ENCODE results near the gene SATB2.

SATB2 gene

DNA sequence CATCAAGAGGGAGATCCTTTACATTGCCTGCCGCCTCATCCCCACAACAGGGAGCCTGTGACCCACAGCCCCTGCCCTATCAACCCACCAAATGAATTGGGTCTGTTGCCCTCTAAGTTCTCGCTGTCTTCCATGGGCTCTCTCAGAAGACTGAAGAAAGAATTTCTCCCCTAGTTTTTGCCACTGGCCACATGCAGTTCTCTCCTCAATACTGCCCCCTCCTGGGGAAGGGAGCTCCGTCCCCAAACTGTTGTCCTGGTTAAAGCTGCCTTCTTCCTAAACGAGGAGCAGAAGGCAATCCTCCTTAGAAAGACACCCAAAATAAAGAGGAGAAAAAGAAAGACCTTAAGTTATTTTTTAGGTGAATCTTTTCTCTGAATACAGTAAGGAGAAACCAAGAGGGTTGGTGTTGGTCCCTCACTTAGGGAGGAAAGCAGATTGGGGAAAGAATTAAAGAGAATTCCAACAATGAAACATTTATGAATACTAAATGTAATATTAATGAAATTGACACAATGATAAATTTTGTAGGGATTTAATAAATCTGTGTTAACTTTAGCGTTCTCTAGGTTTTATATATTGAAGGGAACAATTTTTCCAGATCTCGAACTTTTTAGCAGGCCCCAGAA, 31.1 kb upstream of the SATB2 start:
- TF ChIP-seq, protein P1, sequence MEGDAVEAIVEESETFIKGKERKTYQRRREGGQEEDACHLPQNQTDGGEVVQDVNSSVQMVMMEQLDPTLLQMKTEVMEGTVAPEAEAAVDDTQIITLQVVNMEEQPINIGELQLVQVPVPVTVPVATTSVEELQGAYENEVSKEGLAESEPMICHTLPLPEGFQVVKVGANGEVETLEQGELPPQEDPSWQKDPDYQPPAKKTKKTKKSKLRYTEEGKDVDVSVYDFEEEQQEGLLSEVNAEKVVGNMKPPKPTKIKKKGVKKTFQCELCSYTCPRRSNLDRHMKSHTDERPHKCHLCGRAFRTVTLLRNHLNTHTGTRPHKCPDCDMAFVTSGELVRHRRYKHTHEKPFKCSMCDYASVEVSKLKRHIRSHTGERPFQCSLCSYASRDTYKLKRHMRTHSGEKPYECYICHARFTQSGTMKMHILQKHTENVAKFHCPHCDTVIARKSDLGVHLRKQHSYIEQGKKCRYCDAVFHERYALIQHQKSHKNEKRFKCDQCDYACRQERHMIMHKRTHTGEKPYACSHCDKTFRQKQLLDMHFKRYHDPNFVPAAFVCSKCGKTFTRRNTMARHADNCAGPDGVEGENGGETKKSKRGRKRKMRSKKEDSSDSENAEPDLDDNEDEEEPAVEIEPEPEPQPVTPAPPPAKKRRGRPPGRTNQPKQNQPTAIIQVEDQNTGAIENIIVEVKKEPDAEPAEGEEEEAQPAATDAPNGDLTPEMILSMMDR (IDR thresholded peaks at IDR 0.05; ENCODE audit: low read depth, low read length, missing control alignments), result peak; percentile 87
- no peak overlapping the region for H3K4me3 ChIP-seq (replicated peaks; ENCODE audit: low read depth, low read length)
- DNase-seq (ENCODE audit: extremely low read depth, low read depth), result peak; percentile 35

DNA sequence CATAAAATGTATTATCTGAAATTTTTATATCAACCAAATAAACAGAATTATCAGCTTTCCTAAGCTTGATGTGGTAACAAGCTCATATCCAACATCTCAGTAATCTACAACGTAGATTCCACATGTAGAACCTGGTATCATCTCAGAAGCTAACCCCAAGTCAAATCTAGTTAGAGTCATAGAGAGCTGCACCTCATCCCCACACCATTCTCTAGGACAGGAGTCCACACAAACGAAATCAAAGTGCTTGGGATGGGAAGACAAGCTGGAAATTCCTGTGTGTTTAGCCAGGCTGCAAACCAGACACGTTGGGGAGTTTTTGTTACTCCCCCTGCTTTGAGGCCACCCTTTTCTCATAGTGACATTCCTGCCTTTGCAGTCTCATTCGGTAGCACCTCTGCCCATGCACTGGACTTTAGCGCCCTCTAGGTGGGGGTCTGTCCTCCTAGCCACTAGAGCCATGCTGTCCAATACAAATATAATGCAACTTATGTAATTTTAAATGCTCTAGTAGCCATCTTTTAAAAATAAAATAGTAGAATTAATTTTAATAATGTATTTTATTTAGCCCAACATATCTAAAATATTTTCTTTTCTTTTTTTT, 28.1 kb upstream of the SATB2 start:
- TF ChIP-seq, protein P1 (IDR thresholded peaks at IDR 0.05; ENCODE audit: low read depth, low read length, missing control alignments), result peak; percentile 75
- peak; percentile 27 for DNase-seq (ENCODE audit: extremely low read depth, low read depth)
- no peak overlapping the region for H3K4me3 ChIP-seq (replicated peaks; ENCODE audit: low read depth, low read length)

DNA sequence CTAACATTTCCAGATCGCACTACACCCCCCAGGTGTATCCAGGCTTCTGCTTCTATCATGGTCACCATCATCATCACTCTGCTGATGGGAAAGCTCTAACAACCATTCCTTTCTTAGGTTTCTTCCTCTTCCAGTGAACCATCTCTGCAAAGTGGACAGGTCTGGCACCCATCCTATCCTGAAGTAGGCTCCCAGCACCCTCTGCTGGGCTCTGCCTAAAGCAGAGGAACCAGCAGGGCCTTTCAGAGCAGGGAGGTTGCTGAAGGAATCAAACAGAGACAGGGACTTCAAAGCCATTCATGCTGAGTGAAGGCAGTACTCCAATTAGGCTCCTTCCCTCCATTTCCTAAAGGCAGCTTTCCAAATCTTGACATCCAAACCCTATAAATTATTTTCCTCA, 27.2 kb upstream of the SATB2 start:
- DNase-seq (ENCODE audit: extremely low read depth, low read depth), result no peak
- TF ChIP-seq, protein P1 (IDR thresholded peaks at IDR 0.05; ENCODE audit: low read depth, low read length, missing control alignments), result peak; percentile 13
- H3K4me3 ChIP-seq (replicated peaks; ENCODE audit: low read depth, low read length), result no peak overlapping the region

DNA sequence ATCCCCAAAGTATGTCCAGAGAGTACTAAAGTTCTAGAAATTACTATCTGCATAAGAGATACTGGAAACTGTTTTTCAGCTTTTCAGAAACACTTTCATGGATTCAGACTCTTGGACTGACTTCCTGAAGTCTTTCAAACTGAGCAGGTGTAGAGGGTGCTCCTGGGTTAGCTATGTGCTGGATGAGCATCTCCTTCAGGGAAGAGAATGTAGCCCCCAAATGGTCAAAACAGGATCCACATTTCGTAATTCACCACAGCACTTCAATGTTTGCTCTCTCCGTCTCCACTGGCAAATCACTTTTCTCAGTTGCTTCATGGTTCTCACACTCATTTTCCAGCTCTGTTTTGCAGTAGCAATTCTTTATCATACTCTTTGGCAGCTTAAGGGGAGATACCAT, 23.2 kb upstream of the SATB2 start:
- TF ChIP-seq, protein P1 (IDR thresholded peaks at IDR 0.05; ENCODE audit: low read depth, low read length, missing control alignments), result no peak
- no peak overlapping the region for H3K4me3 ChIP-seq (replicated peaks; ENCODE audit: low read depth, low read length)
- no peak for DNase-seq (ENCODE audit: extremely low read depth, low read depth)

DNA sequence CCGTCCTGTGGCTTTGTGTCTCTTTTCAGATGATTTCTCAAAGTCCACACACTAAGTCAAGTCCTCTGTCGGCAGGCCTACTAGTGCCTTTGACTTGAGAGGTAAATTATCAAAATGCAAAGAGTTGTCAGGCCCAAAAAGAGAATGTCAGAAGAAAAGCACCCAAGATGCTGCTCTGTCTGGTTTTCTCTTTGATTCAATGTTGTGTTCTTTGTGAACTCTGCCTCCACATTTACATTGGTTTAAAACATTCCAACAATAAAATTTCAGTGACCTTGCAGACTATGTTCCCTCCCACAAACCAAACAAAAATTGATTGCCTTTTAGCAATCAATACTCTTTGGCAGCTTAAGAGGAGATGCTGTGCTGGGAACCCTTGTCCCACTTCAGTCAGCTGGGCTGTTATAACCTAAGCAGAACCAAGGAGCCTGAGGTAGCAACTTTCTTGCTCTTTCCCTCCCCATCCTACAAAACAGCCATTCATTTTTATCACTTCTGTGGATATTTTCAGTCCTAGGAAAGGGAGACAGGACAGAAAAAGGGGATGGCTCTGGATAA, 19.6 kb upstream of the SATB2 start:
- no peak overlapping the region for H3K4me3 ChIP-seq (replicated peaks; ENCODE audit: low read depth, low read length)
- DNase-seq (ENCODE audit: extremely low read depth, low read depth), result no peak
- TF ChIP-seq, protein P1 (IDR thresholded peaks at IDR 0.05; ENCODE audit: low read depth, low read length, missing control alignments), result no peak

DNA sequence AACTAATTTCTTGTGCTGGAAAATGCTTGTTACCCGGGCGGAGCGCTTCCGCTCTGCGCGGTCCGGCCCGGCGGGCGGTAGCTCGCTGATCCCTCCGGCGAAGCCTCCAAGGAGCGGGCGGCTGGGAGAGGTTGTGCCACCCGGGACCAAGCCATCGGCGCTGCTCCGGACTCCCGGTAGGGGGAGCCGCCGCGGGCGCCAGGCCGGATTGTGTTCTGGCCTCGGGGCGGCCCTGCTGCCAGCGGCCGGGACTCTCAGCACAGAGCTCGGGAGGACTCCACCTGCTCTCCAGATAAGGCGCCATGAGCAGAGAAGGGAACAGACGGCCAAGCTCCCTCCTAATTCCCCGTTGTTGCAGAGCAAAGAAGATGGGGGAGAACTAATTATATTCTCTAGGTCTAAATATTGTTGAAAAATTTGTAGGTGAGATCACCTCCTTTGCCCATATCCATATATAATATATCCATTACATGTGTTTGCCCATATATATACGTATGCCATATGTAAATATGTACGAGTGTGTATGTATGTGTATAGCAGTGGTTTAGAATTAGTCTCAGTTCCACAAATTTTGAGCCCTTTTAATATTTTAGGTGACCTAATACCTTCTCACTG, 13.8 kb upstream of the SATB2 start:
- DNase-seq (ENCODE audit: extremely low read depth, low read depth), result no peak
- H3K4me3 ChIP-seq (replicated peaks; ENCODE audit: low read depth, low read length), result no peak overlapping the region

More for the DNA sequence above, 13.8 kb upstream of the SATB2 start:
- TF ChIP-seq, protein P1 (IDR thresholded peaks at IDR 0.05; ENCODE audit: low read depth, low read length, missing control alignments), result peak; percentile 82
